LHCN-M2 (cell line): ENCODE data around the gene MSRB1. TPM values are rescaled to one million over a fixed set of nuclear protein-coding genes. Genes with fewer than 3 reads are reported as not detected.
A peak's percentile ranks its signal among the peaks of the same experiment; 100 is the strongest.
"Not testable (repeated sequence)": the region's sequence is repeated elsewhere in the genome, so short reads cannot be mapped to it uniquely, and the experiment has no call there.

Source experiments
- DNase-seq: peaks from one replicate; pipeline ENCODE4 v3.0.0-alpha.2; 2012; ENCODE audit warnings: low read depth
- total RNA-seq: library from RNA; depleted of rRNA; stranded (reverse); fragments of >200 nt; gene quantifications from 2 replicates; pipeline ENCODE4 v1.2.3, GENCODE V29; 2014

MSRB1 gene
- total RNA-seq, 1 experiment from 2014 or later = 14.4 TPM

- not testable (repeated sequence) for DNase-seq
These were observed 19.5 kb upstream of the MSRB1 start for GRCh38 chr16:1962161-1963153.

GRCh38 chr16:1961651-1962067 lies 18.7 kb upstream of the MSRB1 start:
- DNase-seq = peak; percentile 23

GRCh38 chr16:1960665-1961630 lies 17.9 kb upstream of the MSRB1 start:
- peak; percentile 62 for DNase-seq

- DNase-seq = peak; percentile 88
These were observed 16.5 kb upstream of the MSRB1 start, which contains the start of gene NDUFB10 for GRCh38 chr16:1959269-1960039. Gene NDUFB10, plus strand, starts transcription at chr16:1959538. Its CDS starts 87 bp downstream, at chr16:1959625.

- DNase-seq = no peak
These were observed 15.8 kb upstream of the MSRB1 start for GRCh38 chr16:1958715-1959268.

GRCh38 chr16:1958143-1958491 lies 15.1 kb upstream of the MSRB1 start:
- DNase-seq = not testable (repeated sequence)

GRCh38 chr16:1957434-1958142 lies 14.6 kb upstream of the MSRB1 start:
- not testable (repeated sequence) for DNase-seq

GRCh38 chr16:1953734-1954133 lies 10.7 kb upstream of the MSRB1 start:
- no peak for DNase-seq

- no peak for DNase-seq
These were observed 7.6 kb upstream of the MSRB1 start for GRCh38 chr16:1950559-1950958.

- no peak for DNase-seq
These were observed 7.0 kb upstream of the MSRB1 start for GRCh38 chr16:1950047-1950446.

GRCh38 chr16:1949507-1949906 lies 6.5 kb upstream of the MSRB1 start:
- DNase-seq = no peak

GRCh38 chr16:1947369-1947670 lies 4.3 kb upstream of the MSRB1 start:
- no peak for DNase-seq

GRCh38 chr16:1946495-1947368 lies 3.7 kb upstream of the MSRB1 start:
- no peak for DNase-seq

GRCh38 chr16:1945559-1946391 lies 2.8 kb upstream of the MSRB1 start:
- DNase-seq = no peak

GRCh38 chr16:1944612-1945199 lies 1.7 kb upstream of the MSRB1 start:
- DNase-seq = no peak

- peak; percentile 37 for DNase-seq
These were observed 771 bp downstream of the MSRB1 start for GRCh38 chr16:1942047-1942809.
